Gastroesophageal sphincter (tissue), 3 donors: ENCODE measurements around the gene SLC38A10.

Experiments used
- CTCF ChIP-seq, 4 experiments: fragments of 200-600 bp in 2 of 4; fragments of 450-650 bp in 2 of 4; sonication (generic) in 1 of 4; IDR thresholded peaks; one replicate each; pipeline ENCODE4 v1.5.1; 2017 to 2019; ENCODE audit warnings: antibody characterized with exemption in 4 of 4, mild to moderate bottlenecking in 2 of 4, moderate library complexity in 2 of 4
- EP300 ChIP-seq: sonication (generic); formaldehyde crosslinking; IDR thresholded peaks from one replicate; pipeline ENCODE4 v1.6.1; 2017; ENCODE audit warnings: antibody characterized with exemption, mild to moderate bottlenecking
- POLR2A ChIP-seq, 2 donors: fragments of 450-650 bp; IDR thresholded peaks; one replicate each; pipeline ENCODE4 v1.6.1; 2017; ENCODE audit warnings: antibody characterized with exemption in 2 of 2, mild to moderate bottlenecking in 2 of 2, moderate library complexity in 1 of 2

GRCh38 chr17:81309859-81310839 is 15.0 kb upstream of the SLC38A10 start:
- TF ChIP-seq EP300 (no peak), CTCF (IDR thresholded peaks at IDR 0.05) (no peak), POLR2A (IDR thresholded peaks at IDR 0.05) (no peak)
